Motor neuron (in vitro differentiated cells): Measurements from ENCODE around the gene BCKDHB. TPM values are rescaled to one million over a fixed set of nuclear protein-coding genes. Genes with fewer than 3 reads are reported as not detected.

ENCODE experiments used
- ATAC-seq, 8 experiments: fragments of 200-7000 bp; cut with Tn5 transposase; replicated peaks in 6 of 8; 2 replicates each; pipeline ENCODE4 v1.8.0; 2021; ENCODE audit warnings: mild to moderate bottlenecking in 8 of 8, moderate library complexity in 8 of 8
- H3K27ac ChIP-seq, 2 donors: fragments of 250-450 bp; sonication (Bioruptor Pico); 2 replicates each; pipeline ENCODE4 v1.9.0; 2021; ENCODE audit warnings: antibody characterized with exemption in 2 of 2, mild to moderate bottlenecking in 2 of 2, moderate library complexity in 1 of 2
- H3K4me1 ChIP-seq, 2 donors: fragments of 250-450 bp; sonication (Bioruptor Pico); replicated peaks in 1 of 2; 2 replicates each; pipeline ENCODE4 v1.6.1; 2021; ENCODE audit warnings: antibody characterized with exemption in 2 of 2, mild to moderate bottlenecking in 2 of 2, moderate library complexity in 1 of 2
- H3K4me3 ChIP-seq, 5 donors: fragments of 250-450 bp; sonication (Bioruptor Pico); 2 replicates each; pipeline ENCODE4 v1.9.0; 2021; ENCODE audit warnings: antibody characterized with exemption in 5 of 5, mild to moderate bottlenecking in 5 of 5, moderate library complexity in 4 of 5
- WGBS, 10 experiments: fragments of 450-650 bp; shearing (Covaris generic); methylation state at CpG; one replicate each; pipeline ENCODE4 v1.0.0; 2022; 5-methylcytosine and 5-hydroxymethylcytosine counted together
- in situ Hi-C, 9 experiments: fragments of 400-800 bp; cut with MboI; loops; one replicate each; pipeline ENCODE4 v1.15.0; 2021; ENCODE audit warnings: low sequenced_read_pairs in 9 of 9, low pct_unique_long_range_greater_than_20kb in 2 of 9; ENCODE audit not compliant: unreplicated experiment in 9 of 9
- total RNA-seq, 8 experiments: library from RNA; unstranded; fragments of 300-600 nt; gene quantifications; 2 replicates each; pipeline versions ENCODE4 v1.2.3 to v1.2.4, GENCODE V29; 2022

The BCKDHB gene
- total RNA-seq, 8 experiments from 2014 or later = 7.5 to 37.2 (median 10.4) TPM

DNA sequence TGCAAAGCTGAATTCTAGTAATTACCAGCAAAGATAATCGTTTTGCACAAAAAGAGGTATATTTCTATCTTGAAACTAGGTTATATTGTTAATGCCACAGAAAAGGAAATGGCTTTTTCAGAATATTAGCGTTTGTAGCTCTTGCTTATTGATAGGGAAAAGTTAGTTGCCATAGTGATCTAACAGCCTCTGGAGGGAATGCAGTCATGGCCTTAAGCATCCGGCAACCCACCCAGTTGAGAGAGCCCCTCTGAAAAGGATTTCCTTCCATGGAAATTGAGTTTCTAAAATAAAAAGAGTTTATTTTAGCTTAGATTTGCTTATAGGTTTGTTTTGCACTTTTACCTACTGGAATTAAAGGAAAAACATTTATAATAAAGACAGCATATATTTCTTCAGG, 224.5 kb downstream of the BCKDHB start:
- in situ Hi-C loops = no loop called here
- Histone ChIP-seq H3K4me1 (peaks cover 21 to 27% of the 10 kb centered on the region in 2 donors), H3K4me3 (no peak overlapping the region), H3K27ac (no peak overlapping the region)
- WGBS, 10 experiments = 4 to 88% (median 27%) methylated on average over 1 to 3 of the region's 3 CpGs
- no peak for ATAC-seq

DNA sequence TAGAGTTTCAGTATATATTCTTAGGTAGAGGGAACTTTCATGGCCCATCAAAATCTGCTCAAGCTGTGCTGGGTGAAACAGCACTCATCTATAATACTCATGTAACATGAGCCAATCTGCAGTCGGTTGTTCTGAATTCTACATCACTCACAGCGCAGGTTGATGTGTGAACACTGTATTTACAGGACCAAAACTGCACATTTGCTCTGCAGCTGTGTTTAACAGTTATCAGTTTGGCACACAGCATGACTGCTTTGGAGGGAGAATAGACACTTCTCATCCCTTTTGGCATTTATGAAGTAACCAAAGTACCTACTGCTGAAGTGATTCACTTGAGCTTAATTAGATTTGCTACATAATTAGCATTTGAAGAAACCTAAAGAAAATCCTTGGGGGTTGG, 225.1 kb downstream of the BCKDHB start:
- H3K4me3 ChIP-seq = no peak overlapping the region
- in situ Hi-C loops = no loop called here
- peaks cover 21 to 27% of the 10 kb centered on the region in 2 donors for H3K4me1 ChIP-seq
- 0 to 71% (median 43%) methylated on average over 1 to 2 of the region's 2 CpGs; no CpG with 5 or more reads in 3 of the 10 experiments for WGBS, 10 experiments
- H3K27ac ChIP-seq = no peak overlapping the region
- peak in 4 of 8 experiments; percentile 25 to 54 (median 47) for ATAC-seq

DNA sequence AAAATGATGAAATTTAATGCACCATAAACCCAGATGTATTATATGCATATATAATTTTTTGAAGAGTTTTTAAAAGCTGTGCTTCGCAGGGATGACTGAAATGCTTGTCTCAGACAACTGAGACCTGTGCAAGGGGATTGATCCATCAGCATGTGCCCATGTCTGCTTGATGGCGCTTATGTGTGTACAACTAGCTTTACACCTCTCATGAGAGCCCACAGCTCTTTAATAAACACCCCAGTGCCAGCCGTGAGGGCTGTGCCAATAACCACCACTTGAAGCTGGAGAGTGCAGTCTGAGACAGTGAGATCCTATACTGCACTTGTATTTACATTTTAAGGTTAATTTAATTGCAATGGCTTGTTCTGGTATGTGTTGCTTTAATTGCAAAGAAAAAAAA, 225.5 kb downstream of the BCKDHB start:
- WGBS, 10 experiments = 0 to 100% (median 31%) methylated on average over 1 to 3 of the region's 3 CpGs; no CpG with 5 or more reads in 3 of the 10 experiments
- peaks cover 21 to 27% of the 10 kb centered on the region in 2 donors for H3K4me1 ChIP-seq
- H3K27ac ChIP-seq = no peak overlapping the region
- ATAC-seq = peak in 3 of 8 experiments; percentile 16 to 56 (median 24)
- in situ Hi-C loops = no loop called here
- H3K4me3 ChIP-seq = no peak overlapping the region

DNA sequence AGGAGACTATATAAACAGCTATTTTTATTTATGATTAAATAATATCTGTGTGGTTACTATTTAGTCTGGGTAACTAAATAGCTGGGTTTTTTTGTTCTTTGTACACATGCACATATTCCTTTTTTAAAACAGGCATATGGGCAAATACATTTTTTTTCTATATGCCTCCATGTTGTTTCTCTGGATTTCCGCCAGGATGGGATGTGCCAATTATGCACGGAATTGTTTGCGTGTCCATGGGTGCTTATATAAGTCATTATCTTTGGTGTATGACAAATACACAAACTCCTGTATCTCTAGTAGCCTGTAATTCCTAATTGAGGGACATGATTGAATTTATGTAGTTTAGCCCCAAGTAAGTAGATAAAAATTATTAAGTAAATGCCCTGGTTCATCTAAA, 226.9 kb downstream of the BCKDHB start:
- Histone ChIP-seq H3K27ac (no peak overlapping the region), H3K4me1 (peaks cover 21 to 24% of the 10 kb centered on the region in 2 donors), H3K4me3 (no peak overlapping the region)
- in situ Hi-C loops = no loop called here
- 20 to 100% (median 58%) methylated on average over 2 to 3 of the region's 3 CpGs; no CpG with 5 or more reads in 1 of the 10 experiments for WGBS, 10 experiments
- ATAC-seq = peak in 1 of 8 experiments; percentile 39

DNA sequence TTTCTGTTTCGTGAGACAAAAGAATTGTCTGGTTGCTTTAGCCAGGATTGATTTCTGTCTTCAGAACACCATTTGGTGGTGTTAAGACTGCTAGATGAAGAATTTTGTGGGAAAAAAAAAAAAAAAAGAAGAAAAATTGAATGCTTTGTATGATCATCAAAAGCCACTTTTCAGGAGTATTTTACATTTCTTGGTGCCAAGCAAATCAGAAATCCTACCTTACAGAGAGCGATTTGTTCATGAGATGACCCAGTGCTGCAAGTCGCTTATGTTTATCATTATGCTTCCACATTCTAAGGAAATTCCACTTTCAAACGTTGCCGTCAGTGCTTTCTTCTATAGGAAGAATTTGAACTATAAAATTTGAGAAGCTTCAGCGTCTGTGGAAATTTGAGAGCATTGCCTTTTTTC, 228.7 kb downstream of the BCKDHB start:
- Histone ChIP-seq H3K4me3 (peak overlapping the region in 1 of 5 donors; percentile 16), H3K27ac (no peak overlapping the region), H3K4me1 (peaks cover 21 to 22% of the 10 kb centered on the region in 2 donors)
- in situ Hi-C loops = no loop called here
- peak in 1 of 8 experiments; percentile 41 for ATAC-seq
- 0 to 79% (median 16%) methylated on average over 1 to 6 of the region's 6 CpGs for WGBS, 10 experiments

DNA sequence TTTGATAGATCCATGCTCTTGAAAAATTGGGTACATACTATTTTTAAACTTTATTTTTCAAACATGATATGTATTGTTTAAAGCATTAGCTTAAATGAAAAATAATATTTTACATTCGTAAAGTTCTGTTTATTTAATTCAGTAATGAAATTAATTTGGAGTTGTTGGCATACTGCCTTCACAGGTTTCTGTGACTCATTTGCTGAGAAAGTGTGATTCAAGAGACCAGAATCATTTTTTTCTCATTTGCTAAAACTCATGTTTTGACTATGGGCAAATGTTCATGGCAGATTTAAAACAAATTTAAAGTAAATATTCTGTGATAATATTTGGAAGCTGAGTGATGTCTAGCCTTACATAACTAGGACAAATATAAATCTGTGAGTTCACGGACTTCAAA, 230.4 kb downstream of the BCKDHB start:
- WGBS, 10 experiments = 63 to 100% (median 86%) methylated on average over 1 to 2 of the region's 2 CpGs
- Histone ChIP-seq H3K4me1 (peaks cover 11% of the 10 kb centered on the region in 2 donors), H3K27ac (no peak overlapping the region), H3K4me3 (no peak overlapping the region)
- no peak for ATAC-seq
- in situ Hi-C loops = no loop called here

DNA sequence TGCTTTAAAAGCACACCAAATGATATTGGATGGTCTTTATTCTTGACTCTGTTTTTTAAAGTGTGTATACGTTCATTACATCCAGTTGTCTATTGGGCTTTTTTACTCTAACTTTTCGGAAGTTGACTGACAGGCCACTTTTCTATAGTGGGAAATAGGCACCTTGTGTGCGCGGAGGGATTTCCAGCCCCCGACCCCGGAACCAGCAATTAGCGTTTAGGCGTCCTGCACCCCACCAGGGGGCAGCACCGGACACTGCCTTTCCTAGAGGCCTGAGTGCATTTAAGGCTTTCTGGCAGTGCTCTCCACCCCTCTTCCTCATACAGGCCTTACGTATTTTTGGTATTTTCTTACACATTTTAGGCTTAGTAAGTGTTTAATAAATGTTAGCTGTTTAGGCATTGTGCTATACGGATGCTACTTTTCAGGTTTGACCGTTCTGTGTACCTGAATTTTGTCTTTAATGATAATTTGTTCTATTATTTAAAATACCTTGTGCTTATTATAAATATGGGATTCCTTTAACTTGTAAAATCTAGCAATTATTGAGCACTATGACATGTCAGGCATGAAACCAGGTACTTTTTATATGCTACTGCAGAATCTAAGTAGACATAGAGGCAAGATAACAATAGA, 231.8 kb downstream of the BCKDHB start:
- Histone ChIP-seq H3K4me3 (no peak overlapping the region), H3K27ac (no peak overlapping the region), H3K4me1 (peaks cover 6 to 11% of the 10 kb centered on the region in 2 donors)
- WGBS, 10 experiments = 35 to 100% (median 61%) methylated on average over 3 to 11 of the region's 12 CpGs; no CpG with 5 or more reads in 1 of the 10 experiments
- in situ Hi-C loops = no loop called here
- peak in 5 of 8 experiments; percentile 43 to 82 (median 66) for ATAC-seq

DNA sequence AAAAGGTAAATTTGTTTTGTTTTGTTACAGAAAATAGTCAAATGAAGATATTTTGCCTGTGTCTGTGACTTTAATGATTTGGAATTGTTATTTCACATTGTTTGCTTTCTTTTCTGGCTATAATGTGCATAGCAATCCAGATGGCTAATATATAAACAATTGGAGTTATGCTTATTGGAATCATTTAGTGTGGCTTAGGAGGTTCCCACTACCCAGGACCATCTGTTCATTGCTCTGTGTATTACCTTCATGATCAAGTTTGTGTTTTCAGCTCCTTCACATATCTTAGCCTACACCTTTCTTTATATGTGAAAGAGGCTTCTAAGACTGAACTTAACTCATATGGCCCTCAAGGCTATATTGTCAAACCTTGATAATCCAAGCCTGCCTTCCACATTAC, 232.9 kb downstream of the BCKDHB start:
- no peak overlapping the region for H3K27ac ChIP-seq
- in situ Hi-C loops = no loop called here
- H3K4me1 ChIP-seq = peaks cover 2% of the 10 kb centered on the region in 2 donors
- ATAC-seq = no peak
- no peak overlapping the region for H3K4me3 ChIP-seq

DNA sequence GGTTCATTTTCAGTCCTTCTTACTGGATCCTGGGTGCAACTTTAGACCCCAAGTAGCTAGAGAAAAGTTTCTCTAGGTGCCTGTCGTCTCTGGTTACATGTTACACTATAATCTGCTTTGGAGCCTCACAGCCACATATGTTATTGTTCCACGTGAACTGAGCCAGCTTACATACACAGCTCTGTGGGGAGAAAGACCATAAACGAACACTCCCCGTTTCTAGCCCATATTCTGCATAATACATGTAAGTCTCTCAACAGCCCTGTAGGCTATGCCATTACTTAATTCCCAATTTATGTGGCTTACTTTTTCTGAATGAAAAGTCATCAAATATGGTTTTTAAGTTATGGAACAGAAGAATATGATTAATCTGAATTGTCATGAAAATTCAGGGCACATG, 233.8 kb downstream of the BCKDHB start:
- Histone ChIP-seq H3K4me3 (no peak overlapping the region), H3K4me1 (no peaks in the 10 kb centered on the region), H3K27ac (no peak overlapping the region)
- WGBS, 10 experiments = 0 to 92% (median 79%) methylated on average over 1 to 4 of the region's 4 CpGs; no CpG with 5 or more reads in 2 of the 10 experiments
- in situ Hi-C loops = no loop called here
- peak in 3 of 8 experiments; percentile 92 to 99 (median 99) for ATAC-seq

DNA sequence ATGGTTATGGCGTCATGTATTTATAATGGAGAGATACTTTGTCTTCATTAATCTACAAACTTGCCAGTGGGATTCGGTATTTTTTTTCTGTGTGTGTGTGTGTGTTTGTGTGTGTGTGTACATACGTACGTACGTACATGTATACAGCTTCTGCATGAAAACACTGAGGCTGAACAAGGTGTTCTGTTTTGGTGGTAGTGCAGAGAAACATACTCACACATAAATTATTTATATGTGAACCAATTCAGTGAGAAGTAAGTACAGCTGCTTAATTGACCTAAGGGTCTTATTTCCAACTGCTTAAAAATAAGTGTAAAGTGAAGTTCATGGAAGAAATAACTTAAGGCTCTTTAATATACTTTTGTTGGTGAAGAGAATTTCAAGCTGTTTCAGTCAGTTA, 234.2 kb downstream of the BCKDHB start:
- H3K27ac ChIP-seq = no peak overlapping the region
- in situ Hi-C loops = no loop called here
- 18 to 100% (median 60%) methylated on average over 1 to 5 of the region's 5 CpGs; no CpG with 5 or more reads in 2 of the 10 experiments for WGBS, 10 experiments
- peak in 3 of 8 experiments; percentile 18 to 78 (median 57) for ATAC-seq
- H3K4me1 ChIP-seq = no peaks in the 10 kb centered on the region
- no peak overlapping the region for H3K4me3 ChIP-seq

DNA sequence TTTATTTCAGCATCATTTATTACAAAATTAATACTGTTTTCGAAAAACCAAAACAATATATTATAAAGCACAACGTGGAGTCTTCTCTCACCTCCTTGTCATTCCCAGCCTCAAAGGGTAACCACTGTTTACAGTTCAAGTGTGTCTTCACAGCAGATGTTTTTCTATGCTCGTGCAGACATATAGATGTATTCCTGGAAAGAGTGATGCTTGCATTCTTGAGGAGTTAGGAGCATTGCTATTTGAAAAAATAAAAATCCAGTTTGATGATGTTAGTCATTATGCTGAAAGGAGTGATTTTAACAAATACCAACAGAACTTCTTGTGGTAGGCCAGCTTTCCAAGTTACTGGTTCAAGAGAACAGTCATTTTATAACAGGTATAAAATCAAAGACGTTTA, 234.9 kb downstream of the BCKDHB start:
- in situ Hi-C loops = no loop called here
- ATAC-seq = peak in 2 of 8 experiments; percentile 18
- Histone ChIP-seq H3K4me3 (no peak overlapping the region), H3K27ac (no peak overlapping the region), H3K4me1 (no peaks in the 10 kb centered on the region)
- 13 to 83% (median 53%) methylated on average over 2 to 4 of the region's 4 CpGs; no CpG with 5 or more reads in 1 of the 10 experiments for WGBS, 10 experiments

DNA sequence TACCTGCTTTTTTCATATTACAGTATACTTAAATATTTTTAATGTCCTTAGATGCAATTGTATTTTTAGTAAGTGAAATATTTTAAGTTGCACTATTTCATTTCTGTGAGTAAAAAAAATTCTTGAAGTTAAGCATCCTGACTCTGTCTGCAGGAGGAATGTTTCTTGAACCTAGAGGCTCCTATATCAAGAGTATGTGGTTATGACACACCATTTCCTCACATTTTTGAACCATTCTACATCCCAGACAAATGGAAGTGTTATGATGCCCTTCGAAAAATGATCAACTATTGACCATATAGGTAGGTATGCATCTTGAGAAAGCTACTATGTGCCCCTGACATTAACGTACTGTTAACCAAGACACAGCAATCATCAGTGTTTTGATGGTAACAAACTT, 237.0 kb downstream of the BCKDHB start:
- no peak for ATAC-seq
- Histone ChIP-seq H3K4me1 (no peaks in the 10 kb centered on the region), H3K4me3 (no peak overlapping the region), H3K27ac (no peak overlapping the region)
- in situ Hi-C loops = no loop called here
- 60 to 100% (median 100%) methylated on average over 1 to 2 of the region's 2 CpGs; no CpG with 5 or more reads in 2 of the 10 experiments for WGBS, 10 experiments

DNA sequence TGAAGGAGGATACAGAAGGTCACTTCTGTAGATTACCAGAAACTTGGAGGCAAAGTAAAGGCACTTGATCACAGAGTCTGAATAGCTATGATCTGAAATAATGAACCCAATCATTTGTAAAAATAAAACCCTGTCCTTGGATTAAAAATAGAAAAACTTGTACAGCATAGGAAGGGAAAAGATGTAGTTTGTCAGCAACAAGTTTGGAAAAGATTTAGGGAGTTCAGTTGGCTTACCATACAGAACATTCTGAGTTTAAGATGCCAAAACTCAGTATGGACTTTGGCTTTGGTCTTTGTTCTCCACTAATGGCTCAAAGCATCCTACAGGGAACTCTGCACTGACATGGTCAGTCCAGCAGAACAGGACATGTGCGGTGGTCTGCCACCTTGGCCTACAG, 240.6 kb downstream of the BCKDHB start:
- in situ Hi-C loops = no loop called here
- no peak overlapping the region for H3K27ac ChIP-seq

DNA sequence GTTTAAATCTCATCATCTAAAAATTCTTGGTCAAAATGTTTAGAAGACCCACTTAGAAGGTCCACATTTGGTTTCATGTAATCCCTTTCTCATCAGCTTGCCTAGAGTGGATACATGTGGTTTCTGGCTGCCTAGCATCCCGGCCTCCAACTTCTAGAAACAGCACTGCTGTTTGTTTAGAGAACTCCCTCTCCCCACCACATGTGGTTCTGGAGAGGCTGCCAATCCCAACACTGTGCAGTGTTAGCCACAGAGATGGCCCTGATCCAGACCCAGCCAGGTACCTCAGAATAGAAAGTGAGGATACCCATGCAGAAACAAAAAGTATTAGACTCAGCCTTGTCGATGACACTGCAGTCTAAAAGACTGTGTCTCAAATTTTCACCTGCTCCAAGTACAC, 241.8 kb downstream of the BCKDHB start:
- in situ Hi-C loops = no loop called here
- ATAC-seq = no peak
- H3K4me3 ChIP-seq = no peak overlapping the region
- 60 to 100% (median 92%) methylated on average over 1 to 2 of the region's 2 CpGs; no CpG with 5 or more reads in 2 of the 10 experiments for WGBS, 10 experiments
- H3K27ac ChIP-seq = no peak overlapping the region
- no peaks in the 10 kb centered on the region for H3K4me1 ChIP-seq

More for the DNA sequence above, 240.6 kb downstream of the BCKDHB start:
- ATAC-seq = no peak
- Histone ChIP-seq H3K4me3 (no peak overlapping the region), H3K4me1 (no peaks in the 10 kb centered on the region)
- 89 to 100% (median 100%) methylated on average over 1 of the region's 1 CpG; no CpG with 5 or more reads in 1 of the 10 experiments for WGBS, 10 experiments
